ENCODE results near the gene SHISA5.

- TF ChIP-seq CTCF (IDR thresholded peaks at IDR 0.05) (no peak), MAX (CRISPR knock-in tag; IDR thresholded peaks at IDR 0.05) (no peak), ETV6 (CRISPR knock-in tag; IDR thresholded peaks at IDR 0.05) (no peak), ZNF317 (CRISPR knock-in tag; IDR thresholded peaks at IDR 0.05; ENCODE audit: borderline replicate concordance, low read depth) (no peak), ZSCAN18 (CRISPR knock-in tag; IDR thresholded peaks at IDR 0.05) (no peak), HMGXB4 (CRISPR knock-in tag; IDR thresholded peaks at IDR 0.05) (no peak), ZNF232 (CRISPR knock-in tag; IDR thresholded peaks at IDR 0.05) (no peak)
Observed at GRCh38 chr3:48428088-48428571, 75.8 kb downstream of the SHISA5 start.
